Natural killer cell (primary cell): Measurements from ENCODE around the gene TEKT3. TPM values are rescaled to one million over a fixed set of nuclear protein-coding genes. Genes with fewer than 3 reads are reported as not detected.

Experiments used
- ATAC-seq, 3 donors: fragments of 150-1000 bp in 2 of 3; fragments of 200-7000 bp in 1 of 3; cut with Tn5 transposase; 1 replicate in 1 of 3; 2 replicates in 2 of 3; pipeline ENCODE4 v1.10.0; 2021; ENCODE audit warnings: mild to moderate bottlenecking in 2 of 3, moderate library complexity in 2 of 3
- DNase-seq, 2 donors: peaks; one replicate each; pipeline versions ENCODE4 v3.0.0 to v3.0.0-alpha.2; 2013 to 2021; ENCODE audit warnings: mixed read lengths in 1 of 2
- H3K27ac ChIP-seq: one replicate; pipeline ENCODE4 v1.5.1; 2013; ENCODE audit warnings: mild to moderate bottlenecking, low read length
- H3K27me3 ChIP-seq: one replicate; pipeline ENCODE4 v1.6.1; 2013; ENCODE audit warnings: low read length; ENCODE audit not compliant: control insufficient read depth, insufficient read depth
- H3K36me3 ChIP-seq: one replicate; pipeline ENCODE4 v1.6.1; 2013; ENCODE audit warnings: low read length; ENCODE audit not compliant: control insufficient read depth, insufficient read depth
- H3K4me1 ChIP-seq: one replicate; pipeline ENCODE4 v1.6.1; 2013; ENCODE audit warnings: low read length; ENCODE audit not compliant: control insufficient read depth, insufficient read depth
- H3K4me3 ChIP-seq: one replicate; pipeline ENCODE4 v1.5.1; 2013; ENCODE audit warnings: low read length
- H3K9me3 ChIP-seq: one replicate; pipeline ENCODE4 v1.6.1; 2013; ENCODE audit warnings: low read length; ENCODE audit not compliant: control insufficient read depth, insufficient read depth
- H3K27ac Mint-ChIP-seq, 2 donors: one replicate each; pipeline ENCODE4 v1.8.0; 2022; ENCODE audit warnings: mild to moderate bottlenecking in 2 of 2, mixed read lengths in 2 of 2, moderate library complexity in 1 of 2
- H3K27me3 Mint-ChIP-seq, 2 donors: one replicate each; pipeline ENCODE4 v1.8.0; 2022; ENCODE audit warnings: low read depth in 2 of 2, mixed read lengths in 2 of 2
- H3K36me3 Mint-ChIP-seq: one replicate; pipeline ENCODE4 v1.8.0; 2022; ENCODE audit warnings: mixed read lengths
- H3K4me1 Mint-ChIP-seq, 2 donors: one replicate each; pipeline ENCODE4 v1.8.0; 2022; ENCODE audit warnings: mixed read lengths in 2 of 2
- H3K4me3 Mint-ChIP-seq: one replicate; pipeline ENCODE4 v1.8.0; 2022; ENCODE audit warnings: mild to moderate bottlenecking, moderate library complexity, mixed read lengths
- H3K9me3 Mint-ChIP-seq, 2 donors: one replicate each; pipeline ENCODE4 v1.8.0; 2022; ENCODE audit warnings: mixed read lengths in 2 of 2
- WGBS: methylation state at CpG from one replicate; pipeline ENCODE4 v1.1.7; 2013; ENCODE audit warnings: missing lambda C conversion rate; ENCODE audit not compliant: insufficient coverage; 5-methylcytosine and 5-hydroxymethylcytosine counted together
- intact Hi-C: fragments of 100-400 bp; cut with micrococcal nuclease; formaldehyde crosslinking; loops from one replicate; pipeline ENCODE4 v1.14.2; 2022
- total RNA-seq, 4 donors: library from RNA; stranded (reverse); fragments of 120-200 nt in 1 of 4; gene quantifications; one replicate each; pipeline versions ENCODE4 v1.2.3 to v1.2.4, GENCODE V29; 2013 to 2022
- TF ChIP-seq, protein P1 (sequence below): fragments of 200-600 bp; IDR thresholded peaks from one replicate; pipeline ENCODE4 v1.8.0; 2022; ENCODE audit warnings: antibody characterized with exemption

Gene TEKT3
- total RNA-seq, 3 donors from 2014 or later (not counting 1 experiment from before 2014, with no cell fraction given): 0.39 to 1.3 (median 0.58) TPM

DNA sequence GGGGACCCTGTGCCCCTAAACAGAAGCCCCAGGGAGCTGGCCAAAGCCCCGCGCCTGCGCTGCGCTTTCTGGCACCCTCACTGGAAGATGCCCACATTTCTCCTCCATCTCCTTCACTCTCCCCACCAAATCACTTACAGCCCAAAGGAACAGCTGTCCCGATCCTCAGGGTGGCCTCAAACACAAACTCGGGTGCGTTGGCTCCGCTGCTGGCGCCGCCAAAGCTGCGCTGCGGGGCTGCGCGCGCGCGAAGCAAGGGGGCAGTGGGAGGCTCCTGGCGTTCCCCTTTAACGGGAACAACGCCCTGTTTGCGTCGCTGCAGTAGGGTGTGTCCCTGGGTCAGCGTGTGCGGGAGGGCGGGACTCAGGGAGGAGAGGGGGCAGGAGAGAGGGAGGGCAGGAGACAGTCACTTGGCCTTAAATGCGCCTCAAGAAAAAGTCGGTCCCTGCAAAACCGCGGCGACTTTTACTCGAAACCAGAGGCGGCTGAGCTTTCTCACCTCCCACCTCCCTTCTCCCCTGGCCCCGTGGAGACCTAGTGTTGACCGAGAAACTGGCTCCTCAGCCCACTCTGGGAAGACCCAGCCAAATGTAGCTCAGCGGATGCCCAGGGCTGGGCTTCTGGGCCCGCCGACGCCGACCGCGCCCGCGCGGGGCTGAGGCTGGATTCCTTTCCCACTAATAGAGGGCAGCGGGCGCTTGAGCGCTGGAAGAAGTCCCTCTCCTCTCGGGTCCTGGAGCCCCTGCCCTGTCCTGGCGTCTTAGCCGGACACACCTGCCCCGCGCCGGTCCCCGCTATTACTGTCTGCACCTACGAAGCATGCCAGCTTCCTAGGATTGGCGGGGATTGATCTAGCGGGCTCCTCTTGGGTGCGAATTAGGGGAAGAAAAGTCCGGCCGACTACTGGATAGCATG lies 78.8 kb downstream of the TEKT3 start:
- H3K4me1 ChIP-seq: peaks cover 12% of the 10 kb centered on the region
- no peaks in the 10 kb centered on the region for H3K36me3 Mint-ChIP-seq
- no peaks in the 10 kb centered on the region for H3K36me3 ChIP-seq
- 4% methylated on average over 60 of the region's 60 CpGs for WGBS
- ATAC-seq (no peak), DNase-seq (no peak)
- H3K27me3 ChIP-seq: peaks cover 18% of the 10 kb centered on the region
- no peak overlapping the region for H3K27ac ChIP-seq
- peaks cover 50 to 63% of the 10 kb centered on the region in 2 donors for H3K27me3 Mint-ChIP-seq
- TF ChIP-seq, protein P1, sequence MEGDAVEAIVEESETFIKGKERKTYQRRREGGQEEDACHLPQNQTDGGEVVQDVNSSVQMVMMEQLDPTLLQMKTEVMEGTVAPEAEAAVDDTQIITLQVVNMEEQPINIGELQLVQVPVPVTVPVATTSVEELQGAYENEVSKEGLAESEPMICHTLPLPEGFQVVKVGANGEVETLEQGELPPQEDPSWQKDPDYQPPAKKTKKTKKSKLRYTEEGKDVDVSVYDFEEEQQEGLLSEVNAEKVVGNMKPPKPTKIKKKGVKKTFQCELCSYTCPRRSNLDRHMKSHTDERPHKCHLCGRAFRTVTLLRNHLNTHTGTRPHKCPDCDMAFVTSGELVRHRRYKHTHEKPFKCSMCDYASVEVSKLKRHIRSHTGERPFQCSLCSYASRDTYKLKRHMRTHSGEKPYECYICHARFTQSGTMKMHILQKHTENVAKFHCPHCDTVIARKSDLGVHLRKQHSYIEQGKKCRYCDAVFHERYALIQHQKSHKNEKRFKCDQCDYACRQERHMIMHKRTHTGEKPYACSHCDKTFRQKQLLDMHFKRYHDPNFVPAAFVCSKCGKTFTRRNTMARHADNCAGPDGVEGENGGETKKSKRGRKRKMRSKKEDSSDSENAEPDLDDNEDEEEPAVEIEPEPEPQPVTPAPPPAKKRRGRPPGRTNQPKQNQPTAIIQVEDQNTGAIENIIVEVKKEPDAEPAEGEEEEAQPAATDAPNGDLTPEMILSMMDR: no peak
- H3K27ac Mint-ChIP-seq: no peak overlapping the region
- intact Hi-C loops: no loop called here
- no peaks in the 10 kb centered on the region for H3K9me3 Mint-ChIP-seq
- H3K4me3 ChIP-seq: no peak overlapping the region
- peaks cover 4% of the 10 kb centered on the region in 2 donors for H3K4me1 Mint-ChIP-seq
- H3K4me3 Mint-ChIP-seq: no peak overlapping the region
- no peaks in the 10 kb centered on the region for H3K9me3 ChIP-seq

DNA sequence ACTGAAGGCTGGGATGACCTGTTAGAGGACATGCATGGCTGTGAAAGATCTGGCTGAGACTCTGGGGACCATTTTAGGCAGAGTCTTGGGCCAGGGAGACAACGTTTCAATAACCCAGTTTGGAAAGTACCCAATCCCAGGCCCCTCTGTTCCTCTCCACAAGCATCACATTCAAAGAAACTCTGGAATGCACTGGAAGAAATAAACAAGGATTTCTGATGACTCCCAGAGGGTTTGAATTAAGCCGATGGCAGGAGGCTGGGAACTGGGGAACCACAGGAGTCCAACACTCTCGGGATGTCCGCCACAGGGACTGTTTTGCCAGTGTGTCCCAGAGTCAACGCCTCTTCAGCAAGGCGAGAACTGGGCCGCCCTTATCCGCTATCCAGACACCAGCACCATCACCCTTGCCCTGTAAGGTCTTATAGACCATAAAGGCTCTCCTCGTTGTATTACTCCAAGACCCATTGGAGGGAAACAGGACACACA lies 79.6 kb downstream of the TEKT3 start:
- H3K4me3 Mint-ChIP-seq: no peak overlapping the region
- intact Hi-C loops: no loop called here
- H3K36me3 Mint-ChIP-seq: no peaks in the 10 kb centered on the region
- H3K27me3 Mint-ChIP-seq: peaks cover 47 to 63% of the 10 kb centered on the region in 2 donors
- no peak for DNase-seq
- no peak overlapping the region for H3K27ac Mint-ChIP-seq
- no peak for ATAC-seq
- 14% methylated on average over 9 of the region's 9 CpGs for WGBS
- Histone ChIP-seq H3K4me3 (no peak overlapping the region), H3K36me3 (no peaks in the 10 kb centered on the region), H3K9me3 (no peaks in the 10 kb centered on the region), H3K4me1 (peaks cover 17% of the 10 kb centered on the region), H3K27ac (no peak overlapping the region), H3K27me3 (peaks cover 18% of the 10 kb centered on the region)
- H3K4me1 Mint-ChIP-seq: peaks cover 10% of the 10 kb centered on the region in 2 donors
- H3K9me3 Mint-ChIP-seq: no peaks in the 10 kb centered on the region
- TF ChIP-seq, protein P1: no peak

- TF ChIP-seq, protein P1: no peak
- Mint-ChIP-seq H3K36me3 (no peaks in the 10 kb centered on the region), H3K4me3 (no peak overlapping the region), H3K9me3 (no peaks in the 10 kb centered on the region), H3K27me3 (peaks cover 46 to 63% of the 10 kb centered on the region in 2 donors), H3K27ac (no peak overlapping the region), H3K4me1 (peaks cover 10% of the 10 kb centered on the region in 2 donors)
- intact Hi-C loops: no loop called here
- ATAC-seq: no peak
- no peak overlapping the region for H3K4me3 ChIP-seq
- H3K9me3 ChIP-seq: no peaks in the 10 kb centered on the region
- H3K27ac ChIP-seq: no peak overlapping the region
- peaks cover 18% of the 10 kb centered on the region for H3K27me3 ChIP-seq
- 9% methylated on average over 32 of the region's 32 CpGs for WGBS
- no peaks in the 10 kb centered on the region for H3K36me3 ChIP-seq
- DNase-seq: no peak
- peaks cover 17% of the 10 kb centered on the region for H3K4me1 ChIP-seq
These were observed 80.1 kb downstream of the TEKT3 start for GRCh38 chr17:15261258-15261801.
